Measurements from ENCODE around the gene EHMT1. TPM values are rescaled to one million over a fixed set of nuclear protein-coding genes. Genes with fewer than 3 reads are reported as not detected.

The EHMT1 gene
- total and polyA plus RNA-seq, 2 of the 13 experiments (the other 11 are each of a cell fraction or from before 2014, with no cell fraction given), result 23.0 to 27.1 TPM

- TF ChIP-seq IRF2 (CRISPR knock-in tag; IDR thresholded peaks at IDR 0.05), result no peak
These were observed 232.9 kb downstream of the EHMT1 start (continued) for GRCh38 chr9:137851516-137852267.

- H4K20me1 ChIP-seq (ENCODE audit: insufficient read depth, low read length), result no peaks in the 10 kb centered on the region
- no peak for FAIRE-seq
- no peaks in the 10 kb centered on the region for H3K27me3 ChIP-seq (ENCODE audit: control insufficient read depth in 1 of 2, insufficient read depth in 2 of 2, low read length in 2 of 2)
- no peak overlapping the region for H3K4me2 ChIP-seq (ENCODE audit: low read depth, low read length)
- H3K9ac ChIP-seq (ENCODE audit: insufficient read depth, low read depth, low read length), result no peak overlapping the region
- no peak overlapping the region for H3K27ac ChIP-seq (ENCODE audit: extremely low read length, insufficient read depth, low read length)
- no peaks in the 10 kb centered on the region for H3K79me2 ChIP-seq (ENCODE audit: insufficient read depth, low read length)
- H3K4me3 ChIP-seq (replicated peaks in 1 of 3; ENCODE audit: insufficient read depth in 1 of 3, low read depth in 2 of 3, low read length in 3 of 3), result no peak overlapping the region
- POLR2A ChIA-PET, result no interaction called here
- no peaks in the 10 kb centered on the region for H3K4me1 ChIP-seq (ENCODE audit: insufficient read depth, low read length)
- H2AFZ ChIP-seq (ENCODE audit: low read length), result no peak overlapping the region
- DNase-seq (ENCODE audit: low spot score), result no peak
- intact Hi-C loops (cut with micrococcal nuclease; ENCODE audit: unreplicated experiment), result no loop called here
- BruUV-seq (replicated peaks), result no TSS peak
- peak; percentile 22; the same call in 1 of the 2 replicates for TF ChIP-seq ATF7 (IDR thresholded peaks at IDR 0.05)
- no peak for TF ChIP-seq ATF7 (CRISPR knock-in tag; IDR thresholded peaks at IDR 0.05)
- no peak for TF ChIP-seq CERS6 (CRISPR knock-in tag; IDR thresholded peaks at IDR 0.05)
- no peak for TF ChIP-seq NFE2L1 (CRISPR knock-in tag; IDR thresholded peaks at IDR 0.05; ENCODE audit: borderline replicate concordance)
- no peak for TF ChIP-seq ELF3 (CRISPR knock-in tag; IDR thresholded peaks at IDR 0.05)
- ATAC-seq, result no peak
- in situ Hi-C loops (cut with HindIII; ENCODE audit: extremely low pct_ligation_motif_present, low pct_unique_long_range_greater_than_20kb), result no loop called here
- CTCF ChIA-PET (ENCODE audit: low intra/inter-chr PET ratio, low total read pairs), result no interaction called here
- WGBS (ENCODE audit: low lambda C conversion rate), result 12% methylated on average over 1 of the region's 1 CpG
- H3K9me3 ChIP-seq (ENCODE audit: low read length), result peaks cover 12% of the 10 kb centered on the region; the same call in 1 of the 2 replicates
- H3K36me3 ChIP-seq (replicated peaks in 1 of 2; ENCODE audit: control insufficient read depth in 1 of 2, insufficient read depth in 2 of 2, low read length in 2 of 2), result no peaks in the 10 kb centered on the region
These were observed 234.7 kb downstream of the EHMT1 start for GRCh38 chr9:137853392-137853995.

All from HepG2 (cell line).